Esophagus (tissue), 2 donors: Measurements from ENCODE around the gene ABCG1. TPM values are rescaled to one million over a fixed set of nuclear protein-coding genes. Genes with fewer than 3 reads are reported as not detected.

Experiments used
- H3K27ac ChIP-seq, 2 donors: one replicate each; pipeline ENCODE4 v1.5.1; 2013; ENCODE audit warnings: low read depth in 2 of 2, mild to moderate bottlenecking in 2 of 2, inconsistent platforms in 1 of 2, low read length in 1 of 2, moderate library complexity in 1 of 2
- H3K27me3 ChIP-seq, 2 donors: one replicate each; pipeline ENCODE4 v1.6.1; 2013; ENCODE audit warnings: low read length in 2 of 2, control low read depth in 1 of 2, mild to moderate bottlenecking in 1 of 2; ENCODE audit not compliant: insufficient read depth in 2 of 2, control insufficient read depth in 1 of 2
- H3K36me3 ChIP-seq, 2 donors: one replicate each; pipeline ENCODE4 v1.6.1; 2013; ENCODE audit warnings: low read length in 1 of 2; ENCODE audit not compliant: control insufficient read depth in 2 of 2, insufficient read depth in 2 of 2
- H3K4me1 ChIP-seq, 2 donors: one replicate each; pipeline ENCODE4 v1.6.1; 2013; ENCODE audit warnings: low read length in 1 of 2; ENCODE audit not compliant: control insufficient read depth in 2 of 2, insufficient read depth in 2 of 2
- H3K4me3 ChIP-seq, 2 donors: one replicate each; pipeline ENCODE4 v1.5.1; 2013; ENCODE audit warnings: low read length in 2 of 2, mild to moderate bottlenecking in 2 of 2, low read depth in 1 of 2, moderate library complexity in 1 of 2
- H3K9me3 ChIP-seq, 2 donors: one replicate each; pipeline ENCODE4 v1.6.1; 2013; ENCODE audit warnings: mild to moderate bottlenecking in 2 of 2, low read depth in 1 of 2, low read length in 1 of 2, moderate library complexity in 1 of 2; ENCODE audit not compliant: control insufficient read depth in 2 of 2, insufficient read depth in 1 of 2
- WGBS, 2 donors: extraction: QIAGEN DNeasy Blood & Tissue Kit; methylation state at CpG; one replicate each; pipeline ENCODE4 v1.1.7; 2013; 5-methylcytosine and 5-hydroxymethylcytosine counted together
- polyA plus RNA-seq, 2 donors: library from polyadenylated mRNA; stranded (reverse); fragments of 200-250 nt; gene quantifications; one replicate each; pipeline ENCODE4 v1.2.3, GENCODE V29; 2013
- donor health status: healthy with polysubstance abuse.
- donor health status: Bipolar disorder and iron deficiency.

ABCG1 gene
- polyA plus RNA-seq, 2 donors = 2.8 TPM

GRCh38 chr21:42221581-42222345 is 2.8 kb downstream of the ABCG1 start:
- WGBS, 2 donors = 71 to 75% methylated on average over 15 of the region's 15 CpGs
- Histone ChIP-seq H3K27me3 (no peaks in the 10 kb centered on the region), H3K9me3 (peaks cover 0 to 1% of the 10 kb centered on the region in 2 donors), H3K27ac (peak overlapping the region in 1 of 2 donors; percentile 42), H3K36me3 (no peaks in the 10 kb centered on the region), H3K4me3 (no peak overlapping the region), H3K4me1 (no peaks in the 10 kb centered on the region)

- no peaks in the 10 kb centered on the region for H3K4me1 ChIP-seq
- no peaks in the 10 kb centered on the region for H3K36me3 ChIP-seq
- peak overlapping the region in 1 of 2 donors; percentile 14 for H3K27ac ChIP-seq
- no peaks in the 10 kb centered on the region for H3K9me3 ChIP-seq
- H3K27me3 ChIP-seq = no peaks in the 10 kb centered on the region
- 85 to 90% methylated on average over 6 of the region's 6 CpGs for WGBS, 2 donors
- H3K4me3 ChIP-seq = no peak overlapping the region
Measured at GRCh38 chr21:42222386-42222785, 3.4 kb downstream of the ABCG1 start.

- H3K27me3 ChIP-seq = no peaks in the 10 kb centered on the region
- H3K36me3 ChIP-seq = no peaks in the 10 kb centered on the region
- no peak overlapping the region for H3K4me3 ChIP-seq
- no peaks in the 10 kb centered on the region for H3K9me3 ChIP-seq
- 92 to 94% methylated on average over 9 of the region's 9 CpGs for WGBS, 2 donors
- no peaks in the 10 kb centered on the region for H3K4me1 ChIP-seq
- no peak overlapping the region for H3K27ac ChIP-seq
Measured at GRCh38 chr21:42222821-42223390, 4.0 kb downstream of the ABCG1 start.

GRCh38 chr21:42223826-42224575 is 5.1 kb downstream of the ABCG1 start:
- Histone ChIP-seq H3K27ac (no peak overlapping the region), H3K36me3 (no peaks in the 10 kb centered on the region), H3K9me3 (no peaks in the 10 kb centered on the region), H3K4me1 (peaks cover 5 to 9% of the 10 kb centered on the region in 2 donors), H3K27me3 (no peaks in the 10 kb centered on the region), H3K4me3 (no peak overlapping the region)
- 92 to 93% methylated on average over 15 of the region's 15 CpGs for WGBS, 2 donors

- Histone ChIP-seq H3K9me3 (no peaks in the 10 kb centered on the region), H3K27me3 (no peaks in the 10 kb centered on the region), H3K36me3 (no peaks in the 10 kb centered on the region), H3K27ac (no peak overlapping the region), H3K4me3 (no peak overlapping the region), H3K4me1 (peaks cover 5 to 9% of the 10 kb centered on the region in 2 donors)
- WGBS, 2 donors = 89 to 95% methylated on average over 4 of the region's 4 CpGs
Measured at GRCh38 chr21:42225042-42225441, 6.1 kb downstream of the ABCG1 start.

- H3K27me3 ChIP-seq = no peaks in the 10 kb centered on the region
- no peaks in the 10 kb centered on the region for H3K36me3 ChIP-seq
- no peak overlapping the region for H3K27ac ChIP-seq
- 93 to 95% methylated on average over 13 of the region's 13 CpGs for WGBS, 2 donors
- peaks cover 5 to 11% of the 10 kb centered on the region in 2 donors for H3K4me1 ChIP-seq
- H3K4me3 ChIP-seq = no peak overlapping the region
- no peaks in the 10 kb centered on the region for H3K9me3 ChIP-seq
Measured at GRCh38 chr21:42225571-42226155, 6.7 kb downstream of the ABCG1 start.

GRCh38 chr21:42226626-42227025 is 7.7 kb downstream of the ABCG1 start:
- no peaks in the 10 kb centered on the region for H3K27me3 ChIP-seq
- no peaks in the 10 kb centered on the region for H3K9me3 ChIP-seq
- WGBS, 2 donors = 77 to 92% methylated on average over 2 of the region's 2 CpGs
- H3K36me3 ChIP-seq = no peaks in the 10 kb centered on the region
- no peak overlapping the region for H3K27ac ChIP-seq
- peaks cover 5 to 15% of the 10 kb centered on the region in 2 donors for H3K4me1 ChIP-seq
- H3K4me3 ChIP-seq = no peak overlapping the region

GRCh38 chr21:42227909-42228708 is 9.2 kb downstream of the ABCG1 start:
- peaks cover 5 to 25% of the 10 kb centered on the region in 2 donors for H3K4me1 ChIP-seq
- no peaks in the 10 kb centered on the region for H3K9me3 ChIP-seq
- WGBS, 2 donors = 21 to 31% methylated on average over 10 of the region's 10 CpGs
- H3K27me3 ChIP-seq = no peaks in the 10 kb centered on the region
- H3K36me3 ChIP-seq = no peaks in the 10 kb centered on the region
- no peak overlapping the region for H3K4me3 ChIP-seq
- H3K27ac ChIP-seq = peak overlapping the region; percentile 35 to 59

- WGBS, 2 donors = 92 to 93% methylated on average over 11 of the region's 11 CpGs
- peak overlapping the region; percentile 10 to 59 for H3K27ac ChIP-seq
- H3K36me3 ChIP-seq = no peaks in the 10 kb centered on the region
- no peaks in the 10 kb centered on the region for H3K9me3 ChIP-seq
- no peak overlapping the region for H3K4me3 ChIP-seq
- peaks cover 5 to 29% of the 10 kb centered on the region in 2 donors for H3K4me1 ChIP-seq
- no peaks in the 10 kb centered on the region for H3K27me3 ChIP-seq
Measured at GRCh38 chr21:42228709-42229220, 9.8 kb downstream of the ABCG1 start.
